K562 (cell line): ENCODE measurements around the gene ALDH1A2. TPM values are rescaled to one million over a fixed set of nuclear protein-coding genes. Genes with fewer than 3 reads are reported as not detected.

Source experiments
- CBFA2T3 ChIP-seq: fragments of 450-650 bp; IDR thresholded peaks from 2 replicates; pipeline ENCODE4 v1.6.1; 2017
- CBX1 ChIP-seq: sonication (generic); IDR thresholded peaks from 2 replicates; pipeline ENCODE4 v1.6.1; 2016; ENCODE audit warnings: antibody characterized with exemption, low read depth, mild to moderate bottlenecking
- CREM ChIP-seq: IDR thresholded peaks from 2 replicates; pipeline ENCODE4 v1.6.1; 2014; ENCODE audit warnings: antibody characterized with exemption, low read depth
- ELF1 ChIP-seq: fragments of 200-800 bp; sonication (Bioruptor generic); IDR thresholded peaks from 2 replicates; pipeline ENCODE4 v1.6.1; 2016; ENCODE audit warnings: missing genetic modification characterization, missing compliant biosample characterization
- EP400 ChIP-seq: fragments of 450-650 bp; IDR thresholded peaks from 2 replicates; pipeline ENCODE4 v1.6.1; 2017; ENCODE audit warnings: antibody characterized with exemption, mild to moderate bottlenecking, moderate library complexity
- ETV6 ChIP-seq, 3 experiments: fragments of 150-350 bp in 1 of 3; sonication (generic) in 1 of 3; formaldehyde crosslinking in 1 of 3; IDR thresholded peaks; 2 replicates each; pipeline versions ENCODE4 v1.6.1 to v1.8.0; 2014 to 2022; ENCODE audit warnings: borderline replicate concordance in 2 of 3, low read depth in 2 of 3, antibody characterized with exemption in 1 of 3, low read length in 1 of 3, mild to moderate bottlenecking in 1 of 3, missing genetic modification reagents in 1 of 3
- FUS ChIP-seq: fragments of 200-400 bp; formaldehyde crosslinking; optimal IDR thresholded peaks from 2 replicates; pipeline ENCODE3; 2017; ENCODE audit warnings: low read depth, low read length
- HMGXB4 ChIP-seq: sonication (generic); formaldehyde crosslinking; IDR thresholded peaks from 2 replicates; pipeline ENCODE4 v1.8.1; 2023; ENCODE audit warnings: mild to moderate bottlenecking, missing genetic modification reagents
- KLF16 ChIP-seq: IDR thresholded peaks from 2 replicates; pipeline ENCODE4 v1.6.1; 2016; ENCODE audit warnings: antibody characterized with exemption
- MXD1 ChIP-seq: fragments of 250-450 bp; sonication (Bioruptor Pico); IDR thresholded peaks from 2 replicates; pipeline ENCODE4 v1.8.0; 2021; ENCODE audit warnings: borderline replicate concordance, mild to moderate bottlenecking, moderate library complexity; ENCODE audit not compliant: poor library complexity, severe bottlenecking
- NFATC3 ChIP-seq: fragments of 450-650 bp; IDR thresholded peaks from 2 replicates; pipeline ENCODE4 v1.6.1; 2017; ENCODE audit warnings: mild to moderate bottlenecking
- NFRKB ChIP-seq: fragments of 450-650 bp; IDR thresholded peaks from 2 replicates; pipeline ENCODE4 v1.6.1; 2016; ENCODE audit warnings: low read depth
- SMARCE1 ChIP-seq: fragments of 450-650 bp; IDR thresholded peaks from 2 replicates; pipeline ENCODE4 v1.7.1; 2016; ENCODE audit warnings: mild to moderate bottlenecking
- SRSF7 ChIP-seq: fragments of 200-400 bp; formaldehyde crosslinking; optimal IDR thresholded peaks from 2 replicates; pipeline ENCODE3; 2017; ENCODE audit warnings: mild to moderate bottlenecking, low read depth, low read length
- ZBTB12 ChIP-seq: fragments of 250-450 bp; sonication (Bioruptor Pico); IDR thresholded peaks from 2 replicates; pipeline ENCODE4 v1.4.0; 2020
- ZEB2 ChIP-seq: fragments of 450-650 bp; IDR thresholded peaks from 2 replicates; pipeline ENCODE4 v1.6.1; 2016
- ZFP1 ChIP-seq: fragments of 450-650 bp; formaldehyde crosslinking; IDR thresholded peaks from 2 replicates; pipeline ENCODE4 v1.4.0; 2020; ENCODE audit warnings: mild to moderate bottlenecking, mixed read lengths
- ZFPM2 ChIP-seq: fragments of 250-450 bp; sonication (Bioruptor Pico); IDR thresholded peaks from 2 replicates; pipeline ENCODE4 v1.5.1; 2022; ENCODE audit warnings: mild to moderate bottlenecking
- ZNF507 ChIP-seq: conservative IDR thresholded peaks from 2 replicates; pipeline ENCODE4 v1.6.1; 2017; ENCODE audit warnings: missing genetic modification characterization, missing compliant biosample characterization
- ZNF695 ChIP-seq: fragments of 450-650 bp; formaldehyde crosslinking; IDR thresholded peaks from 2 replicates; pipeline ENCODE4 v1.4.0; 2020; ENCODE audit warnings: mild to moderate bottlenecking, moderate library complexity
- ZNF77 ChIP-seq: fragments of 250-450 bp; sonication (Bioruptor Pico); IDR thresholded peaks from 2 replicates; pipeline ENCODE4 v1.5.0; 2020
- polyA plus RNA-seq, 8 experiments: library from polyadenylated mRNA; depleted of rRNA in 4 of 8; stranded (reverse) in 5 of 8; unstranded in 3 of 8; fragments of >200 nt; fragmentation: Nextera tagmentation in 2 of 8; fragmentation: Illumina TruSeq in 1 of 8; extraction: Ambion mirVana in 2 of 8; extraction: Trizol in 1 of 8; gene quantifications; 2 replicates each; pipeline versions ENCODE4 v1.2.1 to v1.2.3, GENCODE V29; 2011 to 2014; ENCODE audit warnings: inconsistent platforms in 1 of 8, missing spikeins in 1 of 8
- total RNA-seq, 7 experiments: library from RNA; depleted of rRNA in 6 of 7; stranded (reverse); fragments of >200 nt in 6 of 7; fragmentation: Illumina TruSeq in 2 of 7; extraction: Trizol in 2 of 7; gene quantifications; 2 replicates each; pipeline versions ENCODE4 v1.2.1 to v1.2.3, GENCODE V29; 2011 to 2021; ENCODE audit warnings: low replicate concordance in 1 of 7
- TF ChIP-seq, protein P1 (sequence below): sonication (generic); formaldehyde crosslinking; IDR thresholded peaks from 2 replicates; pipeline ENCODE4 v1.8.0; 2022; ENCODE audit warnings: mild to moderate bottlenecking, low read depth, missing genetic modification reagents
- TF ChIP-seq, protein P2 (sequence below): sonication (generic); formaldehyde crosslinking; IDR thresholded peaks from 2 replicates; pipeline ENCODE4 v1.8.0; 2022; ENCODE audit warnings: mild to moderate bottlenecking, missing genetic modification reagents
- TF ChIP-seq, protein P3 (sequence below): sonication (generic); formaldehyde crosslinking; IDR thresholded peaks from 2 replicates; pipeline ENCODE4 v1.8.1; 2023; ENCODE audit warnings: mild to moderate bottlenecking, missing genetic modification reagents

Gene ALDH1A2
- total and polyA plus RNA-seq, 9 of the 15 experiments (the other 6 are each of a cell fraction or from before 2014, with no cell fraction given): 115 to 393 (median 333) TPM

DNA sequence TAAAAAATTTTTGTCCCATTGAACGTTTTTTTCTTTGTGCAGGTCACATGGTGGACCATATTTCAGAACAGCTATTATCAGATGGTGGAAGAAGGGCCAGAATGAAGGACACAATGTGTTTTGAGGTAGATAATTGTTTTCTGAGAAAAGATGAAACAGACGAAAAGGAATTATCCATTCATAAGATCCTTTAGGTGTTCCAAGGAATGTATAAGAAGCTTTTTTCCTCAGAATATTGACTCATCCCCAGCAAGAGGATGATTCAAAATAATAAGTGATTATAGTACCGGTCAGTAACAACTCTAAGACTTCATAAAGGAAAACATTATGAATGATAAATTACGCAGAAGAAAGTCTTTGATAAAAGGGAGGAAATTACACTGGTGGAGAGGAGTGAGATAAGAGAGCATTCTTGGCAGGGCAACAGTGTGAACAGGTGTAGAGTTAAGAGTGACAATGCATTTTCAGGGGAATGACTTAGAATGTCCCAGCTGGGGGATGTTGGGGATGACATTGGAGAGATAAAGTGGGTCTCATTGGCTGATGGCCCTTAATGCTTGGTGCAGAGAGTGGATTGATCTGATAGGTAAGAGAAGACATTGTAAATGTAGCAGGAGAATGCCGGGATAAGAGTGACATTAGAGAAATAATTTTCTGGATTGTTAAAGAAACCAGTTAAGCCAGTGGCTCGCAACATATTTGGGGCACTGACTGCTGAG is 45.6 kb upstream of the ALDH1A2 start (continued):
- TF ChIP-seq ZBTB12 (CRISPR knock-in tag): no peak
- no peak for TF ChIP-seq ZNF695 (CRISPR knock-in tag)
- TF ChIP-seq ELF1 (tag): no peak
- no peak for TF ChIP-seq NFRKB
- TF ChIP-seq, protein P1, sequence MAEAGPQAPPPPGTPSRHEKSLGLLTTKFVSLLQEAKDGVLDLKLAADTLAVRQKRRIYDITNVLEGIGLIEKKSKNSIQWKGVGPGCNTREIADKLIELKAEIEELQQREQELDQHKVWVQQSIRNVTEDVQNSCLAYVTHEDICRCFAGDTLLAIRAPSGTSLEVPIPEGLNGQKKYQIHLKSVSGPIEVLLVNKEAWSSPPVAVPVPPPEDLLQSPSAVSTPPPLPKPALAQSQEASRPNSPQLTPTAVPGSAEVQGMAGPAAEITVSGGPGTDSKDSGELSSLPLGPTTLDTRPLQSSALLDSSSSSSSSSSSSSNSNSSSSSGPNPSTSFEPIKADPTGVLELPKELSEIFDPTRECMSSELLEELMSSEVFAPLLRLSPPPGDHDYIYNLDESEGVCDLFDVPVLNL (CRISPR knock-in tag): no peak
- TF ChIP-seq HMGXB4: no peak
- TF ChIP-seq SRSF7: no peak
- no peak for TF ChIP-seq MXD1 (CRISPR knock-in tag)
- TF ChIP-seq ZFPM2 (CRISPR knock-in tag): no peak
- TF ChIP-seq ZNF507 (tag): no peak
- peak in 1 of 2 experiments; percentile 14; a peak in 1 of 4 replicates for TF ChIP-seq ETV6 (IDR thresholded peaks at IDR 0.05; ENCODE audit: borderline replicate concordance in 1 of 2, low read depth in 2 of 2, low read length in 1 of 2)
- no peak for TF ChIP-seq ETV6 (CRISPR knock-in tag; IDR thresholded peaks at IDR 0.05; ENCODE audit: borderline replicate concordance)
- TF ChIP-seq, protein P2, sequence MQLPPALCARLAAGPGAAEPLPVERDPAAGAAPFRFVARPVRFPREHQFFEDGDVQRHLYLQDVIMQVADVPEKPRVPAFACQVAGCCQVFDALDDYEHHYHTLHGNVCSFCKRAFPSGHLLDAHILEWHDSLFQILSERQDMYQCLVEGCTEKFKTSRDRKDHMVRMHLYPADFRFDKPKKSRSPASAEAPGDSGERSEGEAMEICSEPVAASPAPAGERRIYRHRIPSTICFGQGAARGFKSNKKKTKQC (CRISPR knock-in tag): no peak
- TF ChIP-seq ZFP1 (CRISPR knock-in tag): no peak
- no peak for TF ChIP-seq FUS
- TF ChIP-seq CREM: peak; percentile 54
- peak; percentile 99 for TF ChIP-seq CBFA2T3
- TF ChIP-seq CBX1: no peak
- peak; percentile 87 for TF ChIP-seq NFATC3
- TF ChIP-seq EP400: peak; percentile 67; the same call in 1 of the 2 replicates
- peak; percentile 100 for TF ChIP-seq ZEB2
- TF ChIP-seq, protein P3, sequence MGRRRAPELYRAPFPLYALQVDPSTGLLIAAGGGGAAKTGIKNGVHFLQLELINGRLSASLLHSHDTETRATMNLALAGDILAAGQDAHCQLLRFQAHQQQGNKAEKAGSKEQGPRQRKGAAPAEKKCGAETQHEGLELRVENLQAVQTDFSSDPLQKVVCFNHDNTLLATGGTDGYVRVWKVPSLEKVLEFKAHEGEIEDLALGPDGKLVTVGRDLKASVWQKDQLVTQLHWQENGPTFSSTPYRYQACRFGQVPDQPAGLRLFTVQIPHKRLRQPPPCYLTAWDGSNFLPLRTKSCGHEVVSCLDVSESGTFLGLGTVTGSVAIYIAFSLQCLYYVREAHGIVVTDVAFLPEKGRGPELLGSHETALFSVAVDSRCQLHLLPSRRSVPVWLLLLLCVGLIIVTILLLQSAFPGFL (CRISPR knock-in tag): no peak
- no peak for TF ChIP-seq ZNF77 (CRISPR knock-in tag)
- TF ChIP-seq KLF16: peak; percentile 90
- TF ChIP-seq SMARCE1: peak; percentile 95
